B cell (primary cell): ENCODE data around the gene ADAMTS13. TPM values are rescaled to one million over a fixed set of nuclear protein-coding genes. Genes with fewer than 3 reads are reported as not detected.

Experiments
- ATAC-seq: fragments of 200-7000 bp; cut with Tn5 transposase; one replicate; pipeline ENCODE4 v1.10.0; 2021; ENCODE audit warnings: low read depth, mild to moderate bottlenecking, moderate number of reproducible peaks, moderate library complexity
- CTCF ChIA-PET: fragments of 350-600 bp; sonication (Branson Sonifier 250); formaldehyde crosslinking; loops from one replicate; lab custom pipeline; 2021; ENCODE audit warnings: antibody characterized with exemption, inconsistent platforms; lab: Charles Lee
- POLR2A ChIA-PET: fragments of 350-600 bp; sonication (Branson Sonifier 250); formaldehyde crosslinking; loops from one replicate; lab custom pipeline; 2021; ENCODE audit warnings: antibody characterized with exemption; lab: Charles Lee
- DNase-seq: peaks from one replicate; pipeline ENCODE4 v3.0.0; 2013
- H2AFZ ChIP-seq: 2 replicates; pipeline ENCODE4 v1.6.1; 2012; ENCODE audit warnings: mild to moderate bottlenecking, low read depth, low read length; ENCODE audit not compliant: insufficient read depth, poor library complexity, severe bottlenecking
- H3K27ac ChIP-seq, 2 donors: 1 replicate in 1 of 2; 2 replicates in 1 of 2; pipeline ENCODE4 v1.5.1; 2012 to 2013; ENCODE audit warnings: low read length in 2 of 2, mild to moderate bottlenecking in 2 of 2, moderate library complexity in 1 of 2
- H3K27me3 ChIP-seq, 4 experiments: fragments of 200-600 bp in 1 of 4; sonication (generic) in 1 of 4; replicated peaks in 1 of 4; 1 replicate in 2 of 4; 2 replicates in 2 of 4; pipeline versions ENCODE4 v1.6.1 to v1.7.0; 2013 to 2016; ENCODE audit warnings: low read length in 3 of 4, mild to moderate bottlenecking in 2 of 4, mixed read lengths in 1 of 4, moderate library complexity in 1 of 4; ENCODE audit not compliant: insufficient read depth in 4 of 4, control insufficient read depth in 3 of 4; ENCODE audit errors: control extremely low read depth in 1 of 4
- H3K36me3 ChIP-seq, 2 experiments: replicated peaks in 1 of 2; 1 replicate in 1 of 2; 2 replicates in 1 of 2; pipeline versions ENCODE4 v1.6.1 to v1.7.1; 2013; ENCODE audit warnings: low read length in 1 of 2; ENCODE audit not compliant: insufficient read depth in 2 of 2, control insufficient read depth in 1 of 2; ENCODE audit errors: control extremely low read depth in 1 of 2, extremely low read depth in 1 of 2
- H3K4me1 ChIP-seq, 2 donors: fragments of 200-600 bp in 1 of 2; sonication (generic) in 1 of 2; 1 replicate in 1 of 2; 2 replicates in 1 of 2; pipeline versions ENCODE4 v1.5.1 to v1.6.1; 2013 to 2017; ENCODE audit warnings: low read length in 2 of 2; ENCODE audit not compliant: control insufficient read depth in 2 of 2, insufficient read depth in 2 of 2
- H3K4me2 ChIP-seq: replicated peaks from 2 replicates; pipeline ENCODE3; 2012; ENCODE audit warnings: mild to moderate bottlenecking, low read depth, low read length; ENCODE audit not compliant: poor library complexity, severe bottlenecking
- H3K4me3 ChIP-seq, 5 experiments: fragments of 200-600 bp in 1 of 5; sonication (generic) in 1 of 5; 1 replicate in 3 of 5; 2 replicates in 2 of 5; pipeline versions ENCODE4 v1.5.1 to v1.7.0; 2011 to 2016; ENCODE audit warnings: low read length in 4 of 5, mild to moderate bottlenecking in 4 of 5, low read depth in 2 of 5, control low read depth in 1 of 5, moderate library complexity in 1 of 5; ENCODE audit not compliant: insufficient read depth in 1 of 5; ENCODE audit errors: control extremely low read depth in 1 of 5, extremely low read depth in 1 of 5
- H3K79me2 ChIP-seq: fragments of 200-600 bp; sonication (generic); one replicate; pipeline ENCODE4 v1.6.0; 2016; ENCODE audit warnings: low read length; ENCODE audit not compliant: control insufficient read depth, insufficient read depth
- H3K9ac ChIP-seq: fragments of 200-600 bp; sonication (generic); 2 replicates; pipeline ENCODE4 v1.6.1; 2017; ENCODE audit warnings: mild to moderate bottlenecking, low read length, moderate library complexity
- H3K9me3 ChIP-seq, 3 donors: one replicate each; pipeline versions ENCODE4 v1.6.1 to v1.7.1; 2013; ENCODE audit warnings: low read length in 2 of 3; ENCODE audit not compliant: control insufficient read depth in 2 of 3, insufficient read depth in 1 of 3; ENCODE audit errors: control extremely low read depth in 1 of 3
- H4K20me1 ChIP-seq: 2 replicates; pipeline ENCODE4 v1.6.0; 2012; ENCODE audit warnings: mild to moderate bottlenecking, low read length; ENCODE audit not compliant: insufficient read depth, control insufficient read depth, poor library complexity, severe bottlenecking
- H3K27ac Mint-ChIP-seq: one replicate; pipeline ENCODE4 v1.8.0; 2021; ENCODE audit warnings: mixed read lengths
- H3K27me3 Mint-ChIP-seq: one replicate; pipeline ENCODE4 v1.8.0; 2021; ENCODE audit warnings: mixed read lengths
- H3K4me1 Mint-ChIP-seq: one replicate; pipeline ENCODE4 v1.8.0; 2021; ENCODE audit warnings: mixed read lengths
- H3K4me3 Mint-ChIP-seq: one replicate; pipeline ENCODE4 v1.8.0; 2021; ENCODE audit warnings: mixed read lengths
- H3K9me3 Mint-ChIP-seq: one replicate; pipeline ENCODE4 v1.8.0; 2022; ENCODE audit warnings: mixed read lengths; ENCODE audit not compliant: insufficient read depth
- CTCF ChIP-seq: fragments of 200-600 bp; IDR thresholded peaks from one replicate; pipeline ENCODE4 v1.8.0; 2022; ENCODE audit warnings: antibody characterized with exemption, mild to moderate bottlenecking
- EZH2 ChIP-seq: IDR thresholded peaks from 2 replicates; pipeline ENCODE4 v1.6.1; 2012; ENCODE audit warnings: borderline replicate concordance, low read depth, mild to moderate bottlenecking, moderate library complexity, low read length; ENCODE audit not compliant: insufficient read depth, poor library complexity, severe bottlenecking
- whole genome bisulfite sequencing: methylation state at CpG from one replicate; pipeline ENCODE4 v1.1.5; 2013; ENCODE audit warnings: missing lambda C conversion rate; ENCODE audit not compliant: insufficient coverage; 5-methylcytosine and 5-hydroxymethylcytosine counted together
- intact Hi-C: fragments of 100-400 bp; cut with micrococcal nuclease; formaldehyde crosslinking; loops from one replicate; pipeline ENCODE4 v1.10.0; 2022
- polyA plus RNA-seq: library from polyadenylated mRNA; depleted of rRNA; stranded (reverse); fragments of >200 nt; gene quantifications from 2 replicates; pipeline ENCODE4 v1.2.3, GENCODE V29; 2012
- total RNA-seq, 2 donors: library from RNA; stranded (reverse); fragments of 120-200 nt in 1 of 2; gene quantifications; 1 replicate in 1 of 2; 2 replicates in 1 of 2; pipeline versions ENCODE4 v1.2.3 to v1.2.4, GENCODE V29; 2013 to 2022

The ADAMTS13 gene
- total and polyA plus RNA-seq, 2 donors (not counting 1 experiment from before 2014, with no cell fraction given): 2.5 to 5.7 TPM

- H3K79me2 ChIP-seq: no peaks in the 10 kb centered on the region
- ChIA-PET CTCF (no interaction called here), POLR2A (no interaction called here)
- H3K4me2 ChIP-seq: no peak overlapping the region
- H3K4me1 Mint-ChIP-seq: no peaks in the 10 kb centered on the region
- H3K27me3 Mint-ChIP-seq: peaks cover 8% of the 10 kb centered on the region
- H3K4me1 ChIP-seq: no peaks in the 10 kb centered on the region
- H3K36me3 ChIP-seq: no peaks in the 10 kb centered on the region
- no peak for TF ChIP-seq EZH2
- TF ChIP-seq CTCF: no peak
- H3K4me3 Mint-ChIP-seq: no peak overlapping the region
- no peaks in the 10 kb centered on the region for H3K9me3 ChIP-seq
- H3K27me3 ChIP-seq: peaks cover 0 to 12% (median 0%) of the 10 kb centered on the region in 4 experiments
- H3K27ac Mint-ChIP-seq: no peak overlapping the region
- no peaks in the 10 kb centered on the region for H4K20me1 ChIP-seq
- no peak overlapping the region for H3K4me3 ChIP-seq
- intact Hi-C loops: no loop called here
- no peak overlapping the region for H2AFZ ChIP-seq
- no peak overlapping the region for H3K27ac ChIP-seq
- DNase-seq (no peak), ATAC-seq (no peak)
- 93% methylated on average over 9 of the region's 9 CpGs for WGBS
- no peaks in the 10 kb centered on the region for H3K9me3 Mint-ChIP-seq
- H3K9ac ChIP-seq: no peak overlapping the region
These were observed 34.5 kb upstream of the ADAMTS13 start for GRCh38 chr9:133387680-133388079.

GRCh38 chr9:133389025-133389557 lies 33.1 kb upstream of the ADAMTS13 start:
- H3K4me3 ChIP-seq: no peak overlapping the region
- no peak overlapping the region for H3K4me2 ChIP-seq
- no peaks in the 10 kb centered on the region for H3K9me3 ChIP-seq
- Mint-ChIP-seq H3K27ac (no peak overlapping the region), H3K4me3 (no peak overlapping the region), H3K4me1 (no peaks in the 10 kb centered on the region), H3K27me3 (peaks cover 8% of the 10 kb centered on the region), H3K9me3 (no peaks in the 10 kb centered on the region)
- peaks cover 0 to 12% (median 0%) of the 10 kb centered on the region in 4 experiments for H3K27me3 ChIP-seq
- no peaks in the 10 kb centered on the region for H3K79me2 ChIP-seq
- intact Hi-C loops: no loop called here
- H4K20me1 ChIP-seq: no peaks in the 10 kb centered on the region
- ATAC-seq (no peak), DNase-seq (no peak)
- no peaks in the 10 kb centered on the region for H3K4me1 ChIP-seq
- H3K36me3 ChIP-seq: no peaks in the 10 kb centered on the region
- CTCF ChIA-PET: no interaction called here
- over 99% methylated on average over 11 of the region's 12 CpGs for WGBS
- no peak overlapping the region for H3K27ac ChIP-seq
- TF ChIP-seq CTCF (no peak), EZH2 (no peak)
- H2AFZ ChIP-seq: no peak overlapping the region
- H3K9ac ChIP-seq: no peak overlapping the region
- POLR2A ChIA-PET: no interaction called here
